Right ventricle myocardium inferior (tissue), 1 donor: Measurements from ENCODE around the gene TSPAN5. TPM values are rescaled to one million over a fixed set of nuclear protein-coding genes. Genes with fewer than 3 reads are reported as not detected.

ENCODE experiments used
- ATAC-seq: fragments of 200-7000 bp; cut with Tn5 transposase; one replicate; pipeline ENCODE4 v1.9.1; 2020; ENCODE audit warnings: mild to moderate bottlenecking, moderate library complexity
- DNase-seq: peaks from one replicate; pipeline ENCODE4 v3.0.0; 2021; ENCODE audit errors: missing footprints
- intact Hi-C: fragments of 100-400 bp; cut with DNase I; formaldehyde crosslinking; loops from one replicate; pipeline ENCODE4 v1.11.0; 2022
- total RNA-seq: library from RNA; stranded (reverse); fragmentation: NEBNext Ultra II Directional; extraction: Animal tissue kit (Norgen Biotek cat#: 25700); gene quantifications from one replicate; pipeline ENCODE4 v1.2.1, GENCODE V29; 2021
- donor health status: DM: no; HTN: yes; CAD: no; lungs with severe emphysema.

Gene TSPAN5
- total RNA-seq, 1 donor from 2014 or later, result 2.1 TPM

- no peak for ATAC-seq
- intact Hi-C loops, result no loop called here
- DNase-seq, result no peak
Observed at GRCh38 chr4:98572697-98573096, 85.7 kb downstream of the TSPAN5 start.

- ATAC-seq, result no peak
- no peak for DNase-seq
- intact Hi-C loops, result no loop called here
Observed at GRCh38 chr4:98571161-98571786, 87.1 kb downstream of the TSPAN5 start.

- ATAC-seq (no peak), DNase-seq (no peak)
- intact Hi-C loops, result no loop called here
Observed at GRCh38 chr4:98570151-98570797, 88.1 kb downstream of the TSPAN5 start.

- ATAC-seq (peak; percentile 43), DNase-seq (no peak)
- intact Hi-C loops, result no loop called here
Observed at GRCh38 chr4:98568941-98569663, 89.3 kb downstream of the TSPAN5 start.

GRCh38 chr4:98567611-98568010 lies 90.8 kb downstream of the TSPAN5 start:
- ATAC-seq (no peak), DNase-seq (no peak)
- intact Hi-C loops, result no loop called here

GRCh38 chr4:98566361-98567008 lies 91.9 kb downstream of the TSPAN5 start:
- no peak for DNase-seq
- intact Hi-C loops, result no loop called here
- ATAC-seq, result peak; percentile 58

GRCh38 chr4:98565681-98566301 lies 92.6 kb downstream of the TSPAN5 start:
- intact Hi-C loops, result no loop called here
- ATAC-seq (peak; percentile 16), DNase-seq (no peak)

GRCh38 chr4:98564852-98565251 lies 93.6 kb downstream of the TSPAN5 start:
- intact Hi-C loops, result no loop called here
- DNase-seq (no peak), ATAC-seq (no peak)

- ATAC-seq, result no peak
- intact Hi-C loops, result no loop called here
- DNase-seq, result no peak
Observed at GRCh38 chr4:98560321-98560720, 98.1 kb downstream of the TSPAN5 start.

GRCh38 chr4:98558471-98559169 lies 99.8 kb downstream of the TSPAN5 start:
- intact Hi-C loops, result no loop called here
- ATAC-seq, result no peak

GRCh38 chr4:98557194-98557892 lies 101.1 kb downstream of the TSPAN5 start:
- DNase-seq, result no peak
- intact Hi-C loops, result no loop called here
- no peak for ATAC-seq

More at GRCh38 chr4:98558471-98559169, 99.8 kb downstream of the TSPAN5 start:
- no peak for DNase-seq

- no peak for ATAC-seq
- intact Hi-C loops, result no loop called here
- no peak for DNase-seq
Observed at GRCh38 chr4:98556451-98556850, 102.0 kb downstream of the TSPAN5 start.

GRCh38 chr4:98555798-98556445 lies 102.5 kb downstream of the TSPAN5 start:
- DNase-seq (no peak), ATAC-seq (no peak)
- intact Hi-C loops, result no loop called here

- DNase-seq (no peak), ATAC-seq (peak; percentile 80)
- intact Hi-C loops, result no loop called here
Observed at GRCh38 chr4:98546910-98547594, 111.4 kb downstream of the TSPAN5 start.

- intact Hi-C loops, result no loop called here
- ATAC-seq (no peak), DNase-seq (no peak)
Observed at GRCh38 chr4:98544818-98545414, 113.5 kb downstream of the TSPAN5 start.

GRCh38 chr4:98544141-98544817 lies 114.1 kb downstream of the TSPAN5 start:
- intact Hi-C loops, result no loop called here
- no peak for ATAC-seq
- DNase-seq, result no peak
